Measurements from ENCODE around the gene LIMK2.

The LIMK2 gene

GRCh38 chr22:31290494-31291471 lies 78.7 kb downstream of the LIMK2 start:
- TF ChIP-seq CTCF (conservative IDR thresholded peaks at IDR 0.05; ENCODE audit: low read depth, low read length): no peak
- DNase-seq (ENCODE audit: low read depth): peak; percentile 95
- H3K4me3 ChIP-seq (ENCODE audit: low read depth, low read length): peak overlapping the region; percentile 85

- no peak for TF ChIP-seq CTCF (conservative IDR thresholded peaks at IDR 0.05; ENCODE audit: low read depth, low read length)
- peak overlapping the region; percentile 85 for H3K4me3 ChIP-seq (ENCODE audit: low read depth, low read length)
- DNase-seq (ENCODE audit: low read depth): peak; percentile 56
Measured at GRCh38 chr22:31291481-31292235, 79.6 kb downstream of the LIMK2 start.

GRCh38 chr22:31292236-31292989 lies 80.3 kb downstream of the LIMK2 start, which contains the start of gene PIK3IP1:
Gene PIK3IP1 (minus strand): TSS chr22:31292488. CDS start chr22:31292344, 144 bp downstream.
- peak; percentile 60 for TF ChIP-seq CTCF (conservative IDR thresholded peaks at IDR 0.05; ENCODE audit: low read depth, low read length)
- DNase-seq (ENCODE audit: low read depth): peak; percentile 96
- peak within 1 kb of the TSS; percentile 85 for H3K4me3 ChIP-seq (ENCODE audit: low read depth, low read length)

GRCh38 chr22:31295360-31295759 lies 83.3 kb downstream of the LIMK2 start:
- no peak for TF ChIP-seq CTCF (conservative IDR thresholded peaks at IDR 0.05; ENCODE audit: low read depth, low read length)
- DNase-seq (ENCODE audit: low read depth): no peak
- no peak overlapping the region for H3K4me3 ChIP-seq (ENCODE audit: low read depth, low read length)

GRCh38 chr22:31295831-31296657 lies 83.9 kb downstream of the LIMK2 start:
- no peak overlapping the region for H3K4me3 ChIP-seq (ENCODE audit: low read depth, low read length)
- DNase-seq (ENCODE audit: low read depth): peak; percentile 58
- TF ChIP-seq CTCF (conservative IDR thresholded peaks at IDR 0.05; ENCODE audit: low read depth, low read length): no peak

- no peak for TF ChIP-seq CTCF (conservative IDR thresholded peaks at IDR 0.05; ENCODE audit: low read depth, low read length)
- no peak overlapping the region for H3K4me3 ChIP-seq (ENCODE audit: low read depth, low read length)
- DNase-seq (ENCODE audit: low read depth): no peak
Measured at GRCh38 chr22:31300896-31301295, 88.8 kb downstream of the LIMK2 start.
